ENCODE measurements around the gene PDGFRB.

Gene PDGFRB

GRCh38 chr5:150143350-150144245, 12.0 kb downstream of the PDGFRB start:
- DNase-seq: no peak

- no peak for DNase-seq
Measured at GRCh38 chr5:150142959-150143349, 12.7 kb downstream of the PDGFRB start.

GRCh38 chr5:150142185-150142958, 13.3 kb downstream of the PDGFRB start:
- no peak for DNase-seq

GRCh38 chr5:150141544-150142184, 14.0 kb downstream of the PDGFRB start:
- DNase-seq: no peak

DNA sequence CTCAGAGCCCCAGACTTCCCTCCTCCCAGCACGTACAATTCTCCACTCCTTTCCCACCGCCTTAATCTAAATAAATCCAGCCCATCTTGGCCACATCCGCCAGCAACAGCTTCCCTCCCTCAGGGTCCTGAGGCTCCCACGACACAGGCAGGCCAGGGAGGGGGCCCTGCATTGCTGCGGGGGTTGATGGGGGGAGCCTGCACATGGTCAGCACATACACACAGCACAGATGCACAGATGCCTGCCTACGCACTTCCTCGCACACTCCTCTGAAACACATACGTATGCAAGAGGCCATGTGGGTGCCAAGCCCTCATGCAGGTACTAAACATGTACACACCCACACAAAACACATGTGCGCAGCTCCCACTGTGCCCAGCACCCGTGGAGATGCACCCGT, 14.8 kb downstream of the PDGFRB start:
- no peak for DNase-seq

DNA sequence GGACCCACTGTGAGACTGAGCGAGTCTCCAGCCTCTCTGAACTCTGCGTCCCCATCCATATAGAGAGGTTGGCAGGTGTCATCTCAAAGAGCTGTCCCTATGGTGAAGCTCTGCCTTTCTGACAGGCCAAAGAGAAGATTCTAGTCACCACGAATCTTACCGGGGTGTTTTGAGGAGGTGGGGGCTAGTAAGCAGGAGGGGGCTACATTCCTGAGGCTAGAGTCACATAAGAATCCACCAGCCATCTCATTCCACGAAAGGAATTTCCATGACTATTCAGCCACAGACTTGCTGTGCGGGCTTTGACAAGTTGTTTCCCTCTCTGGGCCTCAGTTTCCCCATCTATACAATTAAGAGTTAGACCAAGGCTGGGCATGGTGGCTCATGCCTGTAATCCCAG, 16.3 kb downstream of the PDGFRB start:
- no peak for DNase-seq

DNA sequence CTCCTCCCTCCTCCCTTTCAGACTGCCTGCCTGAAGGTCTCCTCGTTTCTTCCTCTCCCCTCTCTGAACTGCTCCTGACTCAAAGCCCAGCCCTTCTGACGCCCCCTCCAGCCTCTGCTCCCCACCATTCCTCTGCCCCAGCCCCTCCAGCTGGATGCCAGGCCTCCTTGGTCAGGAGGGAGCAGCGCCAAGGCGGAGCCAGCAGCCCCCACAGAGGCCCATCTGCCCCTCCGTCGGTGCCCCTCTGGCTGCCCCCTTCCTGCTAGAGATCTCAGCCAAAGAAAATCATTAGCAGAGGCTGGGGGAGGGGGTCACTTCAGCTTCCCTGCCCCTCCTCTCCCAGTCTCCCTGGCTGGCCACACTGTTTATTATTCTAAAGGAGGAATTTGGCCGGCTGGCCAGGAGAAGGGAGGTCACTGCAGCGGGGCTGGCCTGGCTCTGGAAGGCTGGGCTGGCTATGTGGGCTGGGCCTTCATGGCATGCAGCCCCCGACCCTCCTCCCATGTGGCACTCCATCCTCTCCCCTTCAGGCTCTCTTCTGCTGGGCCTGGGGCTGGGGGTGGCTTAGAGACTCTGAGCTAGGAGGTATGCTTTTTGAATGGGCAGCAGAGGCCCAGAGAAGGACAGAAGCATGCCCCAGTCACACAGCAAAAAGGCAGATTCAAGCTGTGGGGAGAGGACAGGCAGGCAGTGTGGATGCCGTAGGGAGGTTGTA, 16.9 kb downstream of the PDGFRB start:
- DNase-seq: peak; percentile 51

GRCh38 chr5:150137997-150138396, 17.6 kb downstream of the PDGFRB start:
- DNase-seq: no peak

DNA sequence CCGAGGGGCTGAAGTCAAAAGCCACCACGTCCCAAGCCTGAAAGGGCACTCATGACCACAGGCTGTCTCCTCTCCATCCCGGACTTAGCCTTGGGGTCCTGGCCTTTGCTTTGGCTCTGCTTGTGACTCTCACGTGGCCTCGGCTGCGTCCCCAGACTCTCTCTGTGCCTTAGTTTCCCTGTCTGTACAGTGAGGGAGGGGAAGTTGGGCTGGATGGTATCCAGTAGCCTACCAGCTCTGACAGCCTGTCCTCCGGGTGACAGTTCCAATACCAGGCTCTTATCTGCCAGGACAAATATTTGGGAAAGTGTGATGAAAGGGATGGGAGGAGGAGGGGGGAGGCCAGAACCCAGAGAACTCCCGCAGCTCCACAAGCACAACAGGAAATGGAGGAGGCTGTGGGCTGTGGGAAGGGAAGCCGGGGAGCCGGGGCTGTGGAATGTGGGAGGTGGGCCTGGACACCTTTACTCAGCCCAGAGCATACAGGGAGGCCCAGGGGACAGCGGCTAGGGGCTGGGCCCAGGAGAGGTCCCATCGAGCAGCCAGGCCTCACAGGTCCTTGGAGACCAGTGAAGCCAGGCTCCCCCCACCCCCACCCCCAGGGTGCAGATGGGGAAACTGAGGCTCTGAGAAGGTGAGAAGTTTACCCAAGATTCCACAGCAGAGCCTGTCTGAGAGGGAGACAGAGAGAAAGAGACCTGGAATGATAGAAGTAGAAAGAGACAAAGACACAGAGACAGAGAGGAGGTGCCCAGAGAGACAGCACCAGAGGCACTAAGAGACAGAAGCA, 18.3 kb downstream of the PDGFRB start:
- DNase-seq: no peak

DNA sequence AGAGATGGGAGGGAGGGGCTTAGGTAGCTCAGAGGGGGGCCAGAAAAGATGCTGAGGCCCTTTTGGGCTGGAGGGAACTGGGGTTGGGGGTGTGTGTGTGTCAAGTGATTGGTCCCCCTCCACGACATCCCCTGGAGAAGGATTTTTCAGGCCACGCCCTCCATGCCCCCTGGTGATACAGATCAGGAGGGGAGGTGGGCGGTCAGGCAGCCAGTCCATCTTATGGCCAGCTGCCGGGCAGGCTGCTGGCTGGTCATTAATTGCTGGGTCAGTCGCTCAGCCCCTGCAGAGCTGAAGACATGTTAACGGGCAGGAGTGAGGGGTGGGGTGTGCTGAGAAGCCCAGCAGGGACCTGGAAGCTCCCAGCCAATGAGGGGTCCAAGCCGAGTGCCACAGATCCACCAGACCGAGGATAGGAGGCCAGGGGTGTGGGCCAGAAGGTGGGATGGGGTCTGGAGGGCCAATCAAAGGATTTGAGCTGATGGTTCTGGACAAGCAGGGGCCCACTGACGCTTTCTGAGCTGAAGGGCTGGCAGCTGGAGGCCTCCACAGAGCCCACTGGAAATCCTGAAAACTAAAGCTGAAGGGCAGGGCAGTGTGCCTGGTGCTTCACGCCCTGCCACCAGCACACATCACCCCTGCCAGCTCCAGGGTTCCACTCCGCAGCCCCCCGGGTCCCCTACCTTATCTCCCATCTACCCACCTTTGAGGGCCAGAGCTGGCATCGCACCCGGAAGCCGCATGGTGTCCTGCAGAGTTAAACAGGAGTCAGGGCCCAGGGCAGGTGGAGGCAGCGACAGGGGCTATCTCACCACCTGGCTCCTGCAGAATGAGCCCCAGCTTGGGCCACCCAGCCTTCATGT, 19.1 kb downstream of the PDGFRB start:
- no peak for DNase-seq

GRCh38 chr5:150135557-150136304, 19.9 kb downstream of the PDGFRB start:
- no peak for DNase-seq

DNA sequence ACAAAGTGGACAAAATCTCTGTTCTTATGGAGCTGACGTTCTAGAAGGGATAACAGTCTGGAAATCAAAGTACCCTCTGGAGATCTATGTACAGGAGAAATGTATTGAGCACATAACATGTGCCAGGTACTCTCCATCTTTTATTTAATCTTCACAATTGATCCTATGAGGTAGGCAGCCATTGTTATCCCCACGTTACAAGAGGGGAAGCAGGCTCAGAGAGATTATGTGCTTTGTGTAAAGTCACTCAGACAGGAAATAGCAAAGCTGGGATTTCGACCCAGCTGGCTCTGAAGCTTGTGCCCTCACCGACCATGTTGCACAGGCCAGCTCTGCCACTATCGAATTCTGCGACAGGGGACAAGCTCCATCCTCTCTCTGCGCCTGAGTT, 21.5 kb downstream of the PDGFRB start:
- DNase-seq: no peak

DNA sequence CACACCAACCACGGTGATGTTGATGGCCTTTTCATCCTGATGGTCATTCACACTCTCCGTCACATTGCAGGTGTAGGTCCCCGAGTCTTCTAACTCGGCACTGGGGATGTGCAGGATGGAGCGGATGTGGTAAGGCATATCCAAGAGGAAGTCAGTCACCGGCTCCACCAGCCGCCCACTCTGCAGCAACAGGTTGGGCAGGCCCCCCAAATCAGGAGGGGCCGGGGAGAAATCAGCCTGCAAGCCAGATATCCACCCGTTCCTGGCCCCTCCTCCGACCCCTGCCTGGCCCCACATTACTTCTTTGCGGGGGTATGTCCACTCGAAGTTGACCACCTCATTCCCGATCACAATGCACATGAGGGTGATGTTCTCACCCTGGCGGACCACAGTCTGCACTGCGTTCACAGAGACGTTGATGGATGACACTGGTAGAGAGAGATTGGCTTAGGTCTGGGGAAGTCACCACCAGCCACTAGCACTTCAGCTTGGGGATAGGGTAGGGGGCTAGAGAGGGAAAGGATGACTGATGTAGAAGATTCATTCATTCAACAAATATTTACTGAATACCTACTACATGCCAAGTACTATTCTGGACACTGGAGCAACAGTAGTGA, 22.0 kb downstream of the PDGFRB start:
- DNase-seq: no peak

DNA sequence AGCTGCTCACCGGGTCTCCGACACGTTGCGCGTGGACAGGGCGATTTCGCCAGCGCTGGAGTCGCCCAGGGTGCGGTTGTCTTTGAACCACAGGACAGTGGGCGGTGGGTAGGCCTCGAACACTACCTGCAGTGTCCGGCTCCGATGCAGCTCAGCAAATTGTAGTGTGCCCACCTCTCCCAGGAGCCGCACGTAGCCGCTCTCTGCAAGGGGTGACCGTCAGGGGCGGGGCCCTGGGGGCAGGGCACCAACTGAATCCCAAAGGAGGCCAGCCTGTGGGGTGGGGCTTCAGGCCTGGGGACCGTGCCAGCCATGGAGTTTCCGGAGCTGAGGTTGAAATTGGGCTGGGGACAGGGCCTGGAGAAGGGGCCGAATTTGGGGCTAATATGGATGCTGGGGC, 22.9 kb downstream of the PDGFRB start:
- no peak for DNase-seq

DNA sequence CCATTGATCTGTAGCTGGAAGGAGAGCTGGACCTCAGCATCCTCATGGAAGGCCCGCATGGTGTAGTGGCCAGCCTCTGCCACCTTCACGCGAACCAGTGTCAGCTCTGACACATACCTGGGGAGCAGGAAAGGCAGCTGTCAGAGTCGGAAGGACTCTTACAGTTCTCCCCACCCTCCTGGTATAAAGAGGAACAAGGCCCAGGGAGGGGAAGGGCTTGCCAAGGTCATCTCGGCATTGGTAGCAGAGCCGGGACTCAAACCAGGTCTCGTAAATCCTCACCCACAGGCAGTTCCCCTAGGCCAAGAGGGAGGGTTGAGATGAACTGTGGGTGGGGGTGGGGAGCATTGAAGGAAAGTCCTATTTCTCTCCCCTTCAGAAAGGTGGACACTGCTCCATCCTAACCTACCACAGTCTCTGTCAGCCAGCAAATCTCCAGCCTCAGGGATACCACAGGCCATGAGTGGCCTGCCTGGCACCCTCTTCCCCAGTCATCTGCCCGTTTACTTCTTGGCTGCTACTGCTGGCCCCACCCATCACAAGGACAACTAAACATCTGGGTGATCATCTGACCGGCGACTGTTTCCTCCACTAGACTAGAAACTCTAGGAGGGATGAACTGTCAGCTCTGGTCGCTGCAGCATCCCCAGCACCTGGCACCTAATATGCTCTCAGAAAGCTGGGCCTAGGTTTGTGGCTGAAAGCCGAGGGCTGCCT, 23.5 kb downstream of the PDGFRB start:
- no peak for DNase-seq

DNA sequence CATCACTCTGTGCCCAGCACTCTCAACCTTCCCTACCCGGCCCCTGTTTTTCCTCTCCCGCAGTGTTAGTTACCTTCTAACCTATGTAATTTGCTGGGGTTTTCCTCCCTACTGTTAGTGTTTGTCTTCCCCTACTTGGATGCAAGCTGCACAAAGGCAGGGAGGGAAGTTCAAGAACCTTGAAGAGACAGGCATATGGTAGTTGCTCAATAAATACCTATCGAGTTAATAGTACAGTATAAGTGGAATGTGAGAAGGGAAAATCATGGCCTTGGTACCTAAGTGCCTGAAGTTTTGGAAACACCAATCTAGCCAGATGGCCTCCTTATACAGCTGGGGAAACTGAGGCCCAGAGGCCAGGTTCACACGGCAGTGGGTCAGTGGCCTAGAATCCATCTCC, 24.2 kb downstream of the PDGFRB start:
- DNase-seq: no peak

- no peak for DNase-seq
Measured at GRCh38 chr5:150130493-150130922, 25.1 kb downstream of the PDGFRB start.

- DNase-seq: no peak
Measured at GRCh38 chr5:150129813-150130492, 25.7 kb downstream of the PDGFRB start.

- no peak for DNase-seq
Measured at GRCh38 chr5:150129454-150129812, 26.2 kb downstream of the PDGFRB start.
